GM12801 (cell line): ENCODE measurements around the gene RFX3.

Source experiments
- TF ChIP-seq, protein P1 (sequence below): IDR thresholded peaks from one replicate; pipeline ENCODE4 v1.5.1; 2011; ENCODE audit warnings: control low read depth; ENCODE audit not compliant: insufficient read length; ENCODE audit errors: extremely low read depth

Gene RFX3

DNA sequence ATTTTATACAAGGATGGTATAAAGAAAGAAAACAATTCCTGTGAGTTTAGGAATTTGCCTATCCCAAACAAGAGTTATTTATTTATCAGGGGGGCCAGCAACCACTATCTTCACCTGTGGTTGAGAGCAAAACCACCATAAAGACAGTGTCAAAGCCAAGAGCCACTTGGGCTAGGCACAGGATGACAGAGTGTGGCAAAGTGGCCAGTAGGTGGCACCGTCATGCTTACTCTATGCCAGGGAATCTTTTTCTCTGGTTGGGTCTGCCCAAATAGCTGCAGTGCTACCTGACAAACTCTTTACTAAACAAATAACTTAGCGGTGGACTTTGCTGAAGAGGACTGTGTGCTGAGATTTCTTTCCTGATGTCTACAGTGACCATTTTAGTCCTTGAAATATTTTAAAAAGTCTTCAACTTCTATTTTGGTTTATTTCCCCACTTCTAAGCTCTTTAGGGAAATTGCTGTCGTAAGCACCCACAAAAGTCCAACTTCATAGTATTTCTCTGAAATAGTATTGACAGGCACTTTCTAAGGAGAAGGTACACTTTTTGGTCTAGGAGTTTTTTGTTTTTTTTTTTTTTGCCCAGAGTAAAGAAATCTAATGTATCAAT is 285.0 kb downstream of the RFX3 start:
- TF ChIP-seq, protein P1, sequence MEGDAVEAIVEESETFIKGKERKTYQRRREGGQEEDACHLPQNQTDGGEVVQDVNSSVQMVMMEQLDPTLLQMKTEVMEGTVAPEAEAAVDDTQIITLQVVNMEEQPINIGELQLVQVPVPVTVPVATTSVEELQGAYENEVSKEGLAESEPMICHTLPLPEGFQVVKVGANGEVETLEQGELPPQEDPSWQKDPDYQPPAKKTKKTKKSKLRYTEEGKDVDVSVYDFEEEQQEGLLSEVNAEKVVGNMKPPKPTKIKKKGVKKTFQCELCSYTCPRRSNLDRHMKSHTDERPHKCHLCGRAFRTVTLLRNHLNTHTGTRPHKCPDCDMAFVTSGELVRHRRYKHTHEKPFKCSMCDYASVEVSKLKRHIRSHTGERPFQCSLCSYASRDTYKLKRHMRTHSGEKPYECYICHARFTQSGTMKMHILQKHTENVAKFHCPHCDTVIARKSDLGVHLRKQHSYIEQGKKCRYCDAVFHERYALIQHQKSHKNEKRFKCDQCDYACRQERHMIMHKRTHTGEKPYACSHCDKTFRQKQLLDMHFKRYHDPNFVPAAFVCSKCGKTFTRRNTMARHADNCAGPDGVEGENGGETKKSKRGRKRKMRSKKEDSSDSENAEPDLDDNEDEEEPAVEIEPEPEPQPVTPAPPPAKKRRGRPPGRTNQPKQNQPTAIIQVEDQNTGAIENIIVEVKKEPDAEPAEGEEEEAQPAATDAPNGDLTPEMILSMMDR, result peak; percentile 32

DNA sequence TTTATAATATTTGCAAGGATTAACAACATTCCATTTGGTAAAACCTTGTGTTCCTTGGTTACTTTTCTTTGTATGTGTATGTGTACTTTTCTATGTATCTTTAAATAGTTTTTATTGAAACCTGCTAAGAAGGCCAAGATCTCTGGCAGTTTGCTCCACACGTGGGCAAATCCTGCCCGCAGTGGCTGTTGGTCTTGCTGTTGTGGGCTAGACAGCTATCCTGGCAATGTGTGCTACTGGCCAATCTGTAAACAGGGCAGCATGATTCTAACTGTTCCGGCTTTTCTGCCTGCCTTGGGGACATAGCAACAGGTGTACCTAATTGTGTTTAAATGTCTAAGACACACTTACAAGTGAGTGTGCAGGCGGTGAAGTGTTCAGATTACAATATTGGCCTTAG is 286.6 kb downstream of the RFX3 start:
- TF ChIP-seq, protein P1, result no peak

DNA sequence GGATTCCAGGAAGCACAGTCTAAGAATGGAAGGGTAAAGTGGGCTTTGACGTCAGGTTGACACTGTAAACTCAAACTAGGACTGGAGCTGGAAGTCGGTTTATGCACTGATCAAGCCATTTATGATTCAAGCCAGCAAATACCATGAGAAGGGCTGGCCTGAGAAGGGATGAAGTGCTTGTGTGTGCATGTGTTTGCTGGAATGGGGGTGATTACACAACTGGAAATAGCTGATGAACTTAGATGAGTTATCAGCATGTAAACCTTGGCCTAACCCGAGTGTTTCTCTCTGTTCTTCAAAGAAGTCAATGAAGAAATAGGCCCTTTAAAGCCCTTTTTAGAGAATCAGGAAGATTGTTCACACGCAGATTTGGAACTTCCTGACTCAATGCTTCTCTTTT is 287.6 kb downstream of the RFX3 start:
- TF ChIP-seq, protein P1, result no peak

DNA sequence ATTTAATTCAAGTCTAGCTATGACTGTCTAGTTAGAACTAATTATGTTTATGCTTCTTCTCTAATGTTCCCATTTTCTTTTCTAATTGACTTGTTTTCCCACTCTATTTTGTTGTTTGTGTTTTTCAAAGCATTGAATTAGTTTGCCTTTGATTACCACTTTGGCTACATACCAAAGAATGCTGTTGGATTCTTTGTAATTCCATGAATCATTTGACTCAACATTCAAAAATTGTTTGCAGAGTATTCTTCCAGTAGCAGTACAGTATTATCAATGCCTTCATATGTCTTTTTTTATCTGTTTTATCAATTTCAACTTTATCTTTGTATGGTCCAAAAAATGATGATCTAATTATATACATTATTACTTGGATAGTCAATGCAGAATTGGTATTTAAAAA is 288.7 kb downstream of the RFX3 start:
- TF ChIP-seq, protein P1, result no peak

DNA sequence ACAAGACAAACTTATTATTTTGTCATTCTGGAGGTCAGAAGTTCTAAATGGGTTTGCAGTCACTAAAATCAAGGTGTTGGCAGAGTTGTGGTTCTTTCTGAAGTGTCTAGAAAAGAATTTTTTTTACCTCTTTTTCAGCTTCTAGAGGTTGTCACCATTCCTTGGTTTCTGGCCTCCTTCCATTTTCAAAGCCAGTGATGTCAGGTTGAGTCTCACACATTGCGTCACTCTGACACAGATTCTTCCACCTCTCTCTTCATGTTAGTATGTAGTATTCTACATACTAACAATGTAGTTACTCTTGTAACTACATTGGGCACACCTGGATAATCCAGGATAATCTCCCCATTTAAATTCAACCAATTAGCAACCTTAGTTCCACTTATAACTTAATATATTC is 290.3 kb downstream of the RFX3 start:
- TF ChIP-seq, protein P1, result no peak

DNA sequence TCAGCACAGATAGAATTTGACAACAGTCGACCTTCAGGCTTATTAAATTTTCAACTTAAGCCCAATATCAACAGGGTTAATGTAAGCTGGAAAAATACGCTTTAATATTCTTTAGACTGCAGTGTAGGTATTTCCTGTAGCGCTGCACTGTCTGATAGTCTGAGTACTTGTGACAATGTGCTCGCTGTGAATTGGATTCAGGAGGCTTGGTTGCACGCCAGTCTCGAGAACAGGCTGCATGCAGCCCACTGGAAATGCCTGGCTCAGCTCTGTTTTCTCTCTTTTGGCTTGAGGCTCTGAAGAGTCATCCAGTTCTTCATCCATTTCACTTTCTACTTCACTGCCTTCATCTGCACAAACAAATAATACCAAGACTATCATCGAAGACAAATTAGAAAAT is 300.9 kb downstream of the RFX3 start:
- TF ChIP-seq, protein P1, result no peak

DNA sequence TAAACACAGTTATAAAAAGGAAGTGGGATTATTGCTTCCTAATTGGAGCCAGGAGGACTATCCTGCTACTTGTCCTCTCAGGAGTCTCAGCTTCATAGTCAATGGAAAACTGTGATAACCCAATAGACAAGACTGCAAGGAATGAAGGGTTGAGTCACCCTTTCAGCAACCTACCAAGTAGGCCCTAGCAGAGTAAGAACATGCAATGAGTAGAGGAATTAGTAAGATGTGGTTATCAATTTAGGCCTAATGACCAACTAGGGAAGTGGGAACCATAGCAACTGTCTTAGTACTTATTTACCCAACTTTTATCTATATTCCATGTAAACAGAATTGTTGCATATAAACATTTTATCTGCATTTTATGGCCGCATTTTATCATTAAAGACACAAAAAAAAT is 310.1 kb downstream of the RFX3 start:
- TF ChIP-seq, protein P1, result no peak

DNA sequence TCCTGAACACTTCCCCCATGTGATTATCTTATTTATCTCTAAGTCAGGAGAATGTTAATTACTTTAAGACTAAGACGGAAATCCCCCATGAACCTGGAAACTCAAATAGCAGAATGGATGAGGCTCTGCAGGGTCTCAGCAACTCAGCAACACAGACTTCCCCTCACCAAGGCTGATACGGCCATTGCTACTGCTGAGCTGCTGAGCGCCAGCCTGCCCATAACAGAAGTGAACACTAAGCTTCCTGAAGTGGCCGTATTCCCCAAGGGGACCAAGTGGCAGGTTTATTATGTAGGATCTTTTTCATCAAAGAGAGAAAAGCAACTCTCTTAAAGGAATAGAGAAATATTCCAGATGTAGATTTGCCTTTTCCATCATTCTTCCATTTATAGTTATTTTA is 311.1 kb downstream of the RFX3 start:
- TF ChIP-seq, protein P1, result no peak
